ENCODE data around the gene DOCK10.

DNA sequence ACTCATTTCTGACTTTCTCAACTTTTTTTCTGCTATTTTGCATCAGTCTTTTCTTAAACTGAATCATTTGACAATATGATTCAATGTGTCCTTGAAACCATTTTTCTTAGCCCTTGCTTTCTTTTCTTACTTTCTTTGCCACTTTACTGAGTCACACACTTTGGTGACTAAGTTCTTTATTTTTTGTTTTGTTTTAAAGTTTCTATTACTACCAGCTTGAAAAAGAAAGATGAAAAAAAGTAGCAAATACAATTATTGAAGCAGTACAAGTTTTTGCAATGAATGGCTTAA, 116.5 kb downstream of the DOCK10 start:
- TF ChIP-seq, protein P1, sequence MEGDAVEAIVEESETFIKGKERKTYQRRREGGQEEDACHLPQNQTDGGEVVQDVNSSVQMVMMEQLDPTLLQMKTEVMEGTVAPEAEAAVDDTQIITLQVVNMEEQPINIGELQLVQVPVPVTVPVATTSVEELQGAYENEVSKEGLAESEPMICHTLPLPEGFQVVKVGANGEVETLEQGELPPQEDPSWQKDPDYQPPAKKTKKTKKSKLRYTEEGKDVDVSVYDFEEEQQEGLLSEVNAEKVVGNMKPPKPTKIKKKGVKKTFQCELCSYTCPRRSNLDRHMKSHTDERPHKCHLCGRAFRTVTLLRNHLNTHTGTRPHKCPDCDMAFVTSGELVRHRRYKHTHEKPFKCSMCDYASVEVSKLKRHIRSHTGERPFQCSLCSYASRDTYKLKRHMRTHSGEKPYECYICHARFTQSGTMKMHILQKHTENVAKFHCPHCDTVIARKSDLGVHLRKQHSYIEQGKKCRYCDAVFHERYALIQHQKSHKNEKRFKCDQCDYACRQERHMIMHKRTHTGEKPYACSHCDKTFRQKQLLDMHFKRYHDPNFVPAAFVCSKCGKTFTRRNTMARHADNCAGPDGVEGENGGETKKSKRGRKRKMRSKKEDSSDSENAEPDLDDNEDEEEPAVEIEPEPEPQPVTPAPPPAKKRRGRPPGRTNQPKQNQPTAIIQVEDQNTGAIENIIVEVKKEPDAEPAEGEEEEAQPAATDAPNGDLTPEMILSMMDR (IDR thresholded peaks at IDR 0.05) = no peak
- TF ChIP-seq POLR2A (IDR thresholded peaks at IDR 0.05) = no peak

Measured in heart left ventricle (tissue), 13 donors.